GM18517 (cell line): ENCODE measurements around the gene REXO1.

Experiments used
- ATAC-seq: cut with Tn5 transposase; IDR thresholded peaks from one replicate; pipeline ENCODE4 v1.9.1; 2021; ENCODE audit warnings: mild to moderate bottlenecking, moderate library complexity; ENCODE audit not compliant: unreplicated experiment

REXO1 gene

DNA sequence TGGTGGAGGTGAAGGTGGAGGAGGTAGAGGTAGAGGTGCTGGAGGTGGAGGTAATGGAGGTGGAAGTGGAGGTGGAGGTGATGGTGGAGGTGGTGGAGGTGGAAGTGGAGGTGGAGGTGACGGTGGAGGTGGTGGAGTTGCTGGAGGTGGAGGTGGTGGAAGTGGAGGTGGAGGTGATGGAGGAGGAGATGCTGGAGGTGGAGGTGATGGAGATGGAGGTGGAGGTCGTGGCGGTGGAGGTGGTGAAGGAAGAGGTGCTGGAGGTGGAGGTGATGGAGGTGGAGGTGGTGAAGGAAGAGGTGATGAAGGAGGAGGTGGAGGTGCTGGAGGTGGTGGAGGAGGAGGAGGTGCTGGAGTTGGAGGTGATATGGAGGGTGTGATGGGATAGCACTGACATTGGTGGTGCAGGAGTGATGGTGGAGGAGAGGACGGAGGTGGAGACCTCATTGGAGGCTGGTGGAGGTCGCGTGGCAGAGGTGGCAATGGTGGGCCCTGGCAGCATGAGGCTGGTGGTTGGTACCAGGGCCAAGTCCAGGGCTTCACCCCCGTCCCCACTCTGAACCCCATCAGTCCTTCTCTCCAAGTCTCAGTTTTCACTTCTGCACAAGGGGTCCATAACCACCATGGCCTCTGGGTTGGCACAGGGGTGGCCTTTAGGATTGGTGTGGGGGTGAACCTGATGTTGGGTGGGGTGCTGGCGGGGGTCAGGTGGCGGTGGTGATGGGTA, 79.2 kb downstream of the REXO1 start:
- no peak for ATAC-seq

DNA sequence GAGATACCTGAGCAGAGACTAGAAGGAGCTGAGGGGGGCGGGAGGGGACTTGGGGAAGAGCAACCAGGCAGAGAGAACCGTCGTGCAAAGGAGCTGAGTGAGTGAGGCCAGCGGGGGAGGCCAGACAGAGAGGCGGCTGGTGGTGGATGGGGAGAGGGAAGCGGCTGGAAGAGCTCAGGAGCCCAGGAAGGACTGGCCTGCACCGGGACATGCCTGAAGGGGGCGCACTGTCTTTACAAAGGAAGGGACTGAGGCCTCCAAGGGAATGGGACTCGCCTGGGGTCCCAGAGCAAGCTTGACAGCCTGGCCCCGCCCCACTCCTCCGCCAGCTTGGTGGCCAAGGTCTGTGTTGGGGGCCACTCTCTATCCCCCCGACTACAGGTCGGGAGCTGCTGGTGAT, 80.0 kb downstream of the REXO1 start:
- no peak for ATAC-seq

DNA sequence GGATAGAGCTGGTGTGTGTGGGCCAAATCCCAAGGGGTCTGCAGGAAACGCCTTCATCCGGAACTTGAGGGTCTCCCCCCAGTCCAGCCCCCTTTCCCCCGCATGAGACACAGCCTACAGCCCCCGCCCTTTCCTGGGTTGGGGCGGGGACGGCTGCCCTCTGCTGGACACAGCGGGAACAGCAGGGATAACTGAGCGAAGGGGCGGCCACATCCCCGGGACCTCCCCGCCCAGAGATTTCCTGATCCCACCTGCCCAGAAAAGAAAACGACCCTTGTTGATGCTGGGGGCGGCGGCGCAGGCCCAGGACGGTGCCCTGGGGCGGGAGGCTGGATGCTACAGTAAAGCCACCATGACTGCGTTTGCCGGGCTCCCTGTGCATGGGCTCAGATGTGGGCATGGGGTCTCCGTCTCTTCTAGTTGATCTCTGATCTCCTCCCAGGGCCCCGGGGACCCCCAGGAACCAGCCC, 80.8 kb downstream of the REXO1 start:
- no peak for ATAC-seq

DNA sequence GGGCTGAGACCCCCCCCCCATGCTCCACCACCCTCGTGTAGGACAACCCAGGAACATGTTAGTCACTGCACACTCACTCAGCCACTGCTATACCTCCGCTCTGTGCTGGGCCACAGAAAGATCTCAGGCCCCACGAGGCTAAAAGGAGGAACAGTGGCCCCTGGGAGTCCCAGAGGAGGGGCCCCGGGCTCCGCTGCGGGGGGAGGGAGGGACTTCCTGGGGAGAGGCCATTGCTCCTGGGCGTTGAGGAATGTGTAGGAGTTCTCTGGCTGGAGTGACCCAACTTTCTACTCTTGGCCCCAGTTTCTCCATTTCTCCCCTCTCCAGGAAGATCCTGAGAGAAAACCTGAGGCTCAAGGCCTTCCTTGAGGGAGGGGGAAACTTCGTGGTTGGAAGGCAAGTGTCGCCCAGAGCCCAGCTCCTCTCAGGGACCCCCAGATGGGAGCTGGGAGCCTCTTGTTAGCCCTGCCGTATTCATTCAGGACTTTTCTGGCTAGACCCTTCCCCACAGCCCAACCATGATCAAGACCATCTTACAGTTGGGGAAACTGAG, 81.4 kb downstream of the REXO1 start:
- no peak for ATAC-seq

DNA sequence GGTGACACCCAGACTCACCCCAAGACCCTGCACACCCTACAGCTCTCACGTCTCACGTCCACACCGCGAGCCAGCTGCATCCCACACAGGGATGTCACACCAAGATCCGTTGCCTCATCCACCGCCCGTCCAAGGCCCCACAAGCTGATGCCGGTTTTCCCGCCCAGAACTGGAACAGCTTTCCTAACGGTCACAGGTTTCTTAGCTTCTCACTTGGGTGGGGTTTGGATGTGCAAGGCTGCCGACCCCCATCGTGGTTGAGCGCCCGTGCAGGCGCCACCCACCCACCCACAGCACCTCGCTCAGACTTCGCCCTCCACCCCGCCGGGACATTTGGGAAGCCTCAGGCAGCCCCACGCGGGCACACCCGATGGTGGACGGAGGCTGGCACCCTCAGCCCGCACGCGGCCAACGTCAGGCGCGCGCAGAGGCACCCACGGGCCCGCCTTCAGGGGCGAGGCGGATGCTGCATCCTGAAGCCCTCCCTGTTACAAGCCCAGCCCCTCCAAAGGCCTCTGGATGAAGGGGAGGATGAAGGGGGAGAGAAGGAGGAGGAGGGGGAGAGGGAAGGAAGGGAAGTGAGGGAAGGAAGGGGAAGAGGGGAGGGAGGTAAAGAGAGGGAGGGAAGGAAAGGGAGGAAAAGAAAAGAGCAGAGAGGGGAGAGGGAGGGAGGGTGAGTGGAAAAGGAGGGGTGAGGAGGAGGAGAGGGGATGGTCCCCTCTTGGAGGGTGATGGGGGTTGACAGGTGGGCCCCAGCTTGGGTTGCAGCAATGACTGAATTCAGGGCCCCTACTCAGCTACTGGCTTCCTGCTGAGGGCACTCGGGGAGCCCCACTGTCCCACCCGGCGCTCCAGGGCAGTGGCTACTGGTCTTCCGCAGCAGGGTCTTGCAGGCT, 82.1 kb downstream of the REXO1 start:
- no peak for ATAC-seq
